Testis (tissue), 2 donors: Measurements from ENCODE around the gene AATK.

Experiments
- CTCF ChIP-seq, 3 experiments: fragments of 450-650 bp in 2 of 3; fragments of 200-600 bp in 1 of 3; sonication (generic) in 1 of 3; IDR thresholded peaks; one replicate each; pipeline ENCODE4 v1.5.1; 2016 to 2019; ENCODE audit warnings: antibody characterized with exemption in 3 of 3, mild to moderate bottlenecking in 2 of 3, moderate library complexity in 1 of 3
- POLR2A ChIP-seq: fragments of 450-650 bp; IDR thresholded peaks from one replicate; pipeline ENCODE4 v1.6.1; 2017; ENCODE audit warnings: antibody characterized with exemption, mild to moderate bottlenecking, moderate library complexity

GRCh38 chr17:81194225-81194760, 28.3 kb upstream of the AATK start:
- TF ChIP-seq CTCF (IDR thresholded peaks at IDR 0.05) (no peak), POLR2A (no peak)
